ENCODE data around the gene PAK5.

DNA sequence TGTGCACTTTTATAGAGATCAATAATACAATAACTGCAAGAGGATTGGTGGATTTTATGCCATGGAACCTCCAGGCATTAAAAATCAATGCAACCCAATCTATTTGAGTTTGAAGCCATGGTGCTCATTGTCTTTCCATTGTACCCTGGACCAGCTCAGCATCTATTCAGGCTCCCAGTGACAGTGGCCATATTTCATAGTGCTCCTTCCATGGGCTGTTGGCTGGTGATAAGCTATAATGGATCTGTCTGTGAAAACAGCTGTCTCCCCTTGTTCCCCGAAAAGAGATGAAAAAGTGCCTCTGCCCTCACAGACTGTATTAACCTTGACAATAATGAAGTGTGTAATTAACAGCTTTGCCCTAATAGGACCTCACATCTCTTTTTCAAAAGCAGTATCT, 250.2 kb downstream of the PAK5 start:
- TF ChIP-seq, protein P1, sequence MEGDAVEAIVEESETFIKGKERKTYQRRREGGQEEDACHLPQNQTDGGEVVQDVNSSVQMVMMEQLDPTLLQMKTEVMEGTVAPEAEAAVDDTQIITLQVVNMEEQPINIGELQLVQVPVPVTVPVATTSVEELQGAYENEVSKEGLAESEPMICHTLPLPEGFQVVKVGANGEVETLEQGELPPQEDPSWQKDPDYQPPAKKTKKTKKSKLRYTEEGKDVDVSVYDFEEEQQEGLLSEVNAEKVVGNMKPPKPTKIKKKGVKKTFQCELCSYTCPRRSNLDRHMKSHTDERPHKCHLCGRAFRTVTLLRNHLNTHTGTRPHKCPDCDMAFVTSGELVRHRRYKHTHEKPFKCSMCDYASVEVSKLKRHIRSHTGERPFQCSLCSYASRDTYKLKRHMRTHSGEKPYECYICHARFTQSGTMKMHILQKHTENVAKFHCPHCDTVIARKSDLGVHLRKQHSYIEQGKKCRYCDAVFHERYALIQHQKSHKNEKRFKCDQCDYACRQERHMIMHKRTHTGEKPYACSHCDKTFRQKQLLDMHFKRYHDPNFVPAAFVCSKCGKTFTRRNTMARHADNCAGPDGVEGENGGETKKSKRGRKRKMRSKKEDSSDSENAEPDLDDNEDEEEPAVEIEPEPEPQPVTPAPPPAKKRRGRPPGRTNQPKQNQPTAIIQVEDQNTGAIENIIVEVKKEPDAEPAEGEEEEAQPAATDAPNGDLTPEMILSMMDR (IDR thresholded peaks at IDR 0.05; ENCODE audit: insufficient read depth, low read depth, low read length) = no peak
- no peak for TF ChIP-seq EZH2 (IDR thresholded peaks at IDR 0.05; ENCODE audit: insufficient read depth, low read length)
